B cell (primary cell): ENCODE results near the gene TRAPPC12. TPM values are rescaled to one million over a fixed set of nuclear protein-coding genes. Genes with fewer than 3 reads are reported as not detected.

ENCODE experiments used
- ATAC-seq: fragments of 200-7000 bp; cut with Tn5 transposase; one replicate; pipeline ENCODE4 v1.10.0; 2021; ENCODE audit warnings: low read depth, mild to moderate bottlenecking, moderate number of reproducible peaks, moderate library complexity
- CTCF ChIA-PET: fragments of 350-600 bp; sonication (Branson Sonifier 250); formaldehyde crosslinking; loops from one replicate; lab custom pipeline; 2021; ENCODE audit warnings: antibody characterized with exemption, inconsistent platforms; lab: Charles Lee
- POLR2A ChIA-PET: fragments of 350-600 bp; sonication (Branson Sonifier 250); formaldehyde crosslinking; loops from one replicate; lab custom pipeline; 2021; ENCODE audit warnings: antibody characterized with exemption; lab: Charles Lee
- DNase-seq: peaks from one replicate; pipeline ENCODE4 v3.0.0; 2013
- H2AFZ ChIP-seq: 2 replicates; pipeline ENCODE4 v1.6.1; 2012; ENCODE audit warnings: mild to moderate bottlenecking, low read depth, low read length; ENCODE audit not compliant: insufficient read depth, poor library complexity, severe bottlenecking
- H3K27ac ChIP-seq, 2 donors: 1 replicate in 1 of 2; 2 replicates in 1 of 2; pipeline ENCODE4 v1.5.1; 2012 to 2013; ENCODE audit warnings: low read length in 2 of 2, mild to moderate bottlenecking in 2 of 2, moderate library complexity in 1 of 2
- H3K27me3 ChIP-seq, 4 experiments: fragments of 200-600 bp in 1 of 4; sonication (generic) in 1 of 4; replicated peaks in 1 of 4; 1 replicate in 2 of 4; 2 replicates in 2 of 4; pipeline versions ENCODE4 v1.6.1 to v1.7.0; 2013 to 2016; ENCODE audit warnings: low read length in 3 of 4, mild to moderate bottlenecking in 2 of 4, mixed read lengths in 1 of 4, moderate library complexity in 1 of 4; ENCODE audit not compliant: insufficient read depth in 4 of 4, control insufficient read depth in 3 of 4; ENCODE audit errors: control extremely low read depth in 1 of 4
- H3K36me3 ChIP-seq, 2 experiments: replicated peaks in 1 of 2; 1 replicate in 1 of 2; 2 replicates in 1 of 2; pipeline versions ENCODE4 v1.6.1 to v1.7.1; 2013; ENCODE audit warnings: low read length in 1 of 2; ENCODE audit not compliant: insufficient read depth in 2 of 2, control insufficient read depth in 1 of 2; ENCODE audit errors: control extremely low read depth in 1 of 2, extremely low read depth in 1 of 2
- H3K4me1 ChIP-seq, 2 donors: fragments of 200-600 bp in 1 of 2; sonication (generic) in 1 of 2; 1 replicate in 1 of 2; 2 replicates in 1 of 2; pipeline versions ENCODE4 v1.5.1 to v1.6.1; 2013 to 2017; ENCODE audit warnings: low read length in 2 of 2; ENCODE audit not compliant: control insufficient read depth in 2 of 2, insufficient read depth in 2 of 2
- H3K4me2 ChIP-seq: replicated peaks from 2 replicates; pipeline ENCODE3; 2012; ENCODE audit warnings: mild to moderate bottlenecking, low read depth, low read length; ENCODE audit not compliant: poor library complexity, severe bottlenecking
- H3K4me3 ChIP-seq, 5 experiments: fragments of 200-600 bp in 1 of 5; sonication (generic) in 1 of 5; 1 replicate in 3 of 5; 2 replicates in 2 of 5; pipeline versions ENCODE4 v1.5.1 to v1.7.0; 2011 to 2016; ENCODE audit warnings: low read length in 4 of 5, mild to moderate bottlenecking in 4 of 5, low read depth in 2 of 5, control low read depth in 1 of 5, moderate library complexity in 1 of 5; ENCODE audit not compliant: insufficient read depth in 1 of 5; ENCODE audit errors: control extremely low read depth in 1 of 5, extremely low read depth in 1 of 5
- H3K79me2 ChIP-seq: fragments of 200-600 bp; sonication (generic); one replicate; pipeline ENCODE4 v1.6.0; 2016; ENCODE audit warnings: low read length; ENCODE audit not compliant: control insufficient read depth, insufficient read depth
- H3K9ac ChIP-seq: fragments of 200-600 bp; sonication (generic); 2 replicates; pipeline ENCODE4 v1.6.1; 2017; ENCODE audit warnings: mild to moderate bottlenecking, low read length, moderate library complexity
- H3K9me3 ChIP-seq, 3 donors: one replicate each; pipeline versions ENCODE4 v1.6.1 to v1.7.1; 2013; ENCODE audit warnings: low read length in 2 of 3; ENCODE audit not compliant: control insufficient read depth in 2 of 3, insufficient read depth in 1 of 3; ENCODE audit errors: control extremely low read depth in 1 of 3
- H4K20me1 ChIP-seq: 2 replicates; pipeline ENCODE4 v1.6.0; 2012; ENCODE audit warnings: mild to moderate bottlenecking, low read length; ENCODE audit not compliant: insufficient read depth, control insufficient read depth, poor library complexity, severe bottlenecking
- H3K27ac Mint-ChIP-seq: one replicate; pipeline ENCODE4 v1.8.0; 2021; ENCODE audit warnings: mixed read lengths
- H3K27me3 Mint-ChIP-seq: one replicate; pipeline ENCODE4 v1.8.0; 2021; ENCODE audit warnings: mixed read lengths
- H3K4me1 Mint-ChIP-seq: one replicate; pipeline ENCODE4 v1.8.0; 2021; ENCODE audit warnings: mixed read lengths
- H3K4me3 Mint-ChIP-seq: one replicate; pipeline ENCODE4 v1.8.0; 2021; ENCODE audit warnings: mixed read lengths
- H3K9me3 Mint-ChIP-seq: one replicate; pipeline ENCODE4 v1.8.0; 2022; ENCODE audit warnings: mixed read lengths; ENCODE audit not compliant: insufficient read depth
- EZH2 ChIP-seq: IDR thresholded peaks from 2 replicates; pipeline ENCODE4 v1.6.1; 2012; ENCODE audit warnings: borderline replicate concordance, low read depth, mild to moderate bottlenecking, moderate library complexity, low read length; ENCODE audit not compliant: insufficient read depth, poor library complexity, severe bottlenecking
- WGBS: methylation state at CpG from one replicate; pipeline ENCODE4 v1.1.5; 2013; ENCODE audit warnings: missing lambda C conversion rate; ENCODE audit not compliant: insufficient coverage; 5-methylcytosine and 5-hydroxymethylcytosine counted together
- intact Hi-C: fragments of 100-400 bp; cut with micrococcal nuclease; formaldehyde crosslinking; loops from one replicate; pipeline ENCODE4 v1.10.0; 2022
- polyA plus RNA-seq: library from polyadenylated mRNA; depleted of rRNA; stranded (reverse); fragments of >200 nt; gene quantifications from 2 replicates; pipeline ENCODE4 v1.2.3, GENCODE V29; 2012
- total RNA-seq, 2 donors: library from RNA; stranded (reverse); fragments of 120-200 nt in 1 of 2; gene quantifications; 1 replicate in 1 of 2; 2 replicates in 1 of 2; pipeline versions ENCODE4 v1.2.3 to v1.2.4, GENCODE V29; 2013 to 2022
- TF ChIP-seq, protein P1 (sequence below): fragments of 200-600 bp; IDR thresholded peaks from one replicate; pipeline ENCODE4 v1.8.0; 2022; ENCODE audit warnings: antibody characterized with exemption, mild to moderate bottlenecking

Gene TRAPPC12
- total and polyA plus RNA-seq, 2 donors (not counting 1 experiment from before 2014, with no cell fraction given): 80.9 to 151 TPM

DNA sequence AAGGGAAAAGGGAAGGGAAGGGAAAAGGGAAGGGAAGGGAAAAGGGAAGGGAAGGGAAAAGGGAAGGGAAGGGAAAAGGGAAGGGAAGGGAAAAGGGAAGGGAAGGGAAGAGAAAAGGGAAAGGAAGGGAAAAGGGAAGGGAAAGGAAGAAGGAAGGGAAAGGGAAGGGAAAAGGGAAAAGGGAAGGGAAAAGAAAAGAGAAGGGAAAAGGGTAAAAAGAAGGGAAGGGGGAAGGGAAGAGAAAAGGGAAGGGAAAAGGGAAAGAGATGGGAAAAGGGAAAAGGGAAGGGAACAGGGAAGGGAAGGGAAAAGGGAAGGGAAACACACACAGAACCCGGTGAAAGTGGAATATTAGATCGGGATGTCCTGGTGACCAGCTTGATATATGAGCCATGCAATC is 42.6 kb upstream of the TRAPPC12 start:
- POLR2A ChIA-PET: no interaction called here
- no CpG with 5 or more reads among the region's 2 CpGs for WGBS
- CTCF ChIA-PET: no interaction called here

GRCh38 chr2:3338340-3338739 is 41.2 kb upstream of the TRAPPC12 start:
- H3K9me3 ChIP-seq: peaks cover 0 to 5% (median 0%) of the 10 kb centered on the region in 3 donors
- WGBS: 99% methylated on average over 6 of the region's 10 CpGs
- Mint-ChIP-seq H3K4me3 (no peak overlapping the region), H3K27ac (no peak overlapping the region), H3K27me3 (no peaks in the 10 kb centered on the region), H3K4me1 (no peaks in the 10 kb centered on the region), H3K9me3 (no peaks in the 10 kb centered on the region)
- intact Hi-C loops: no loop called here
- H3K9ac ChIP-seq: no peak overlapping the region
- peaks cover 23% of the 10 kb centered on the region for H3K79me2 ChIP-seq
- H3K4me2 ChIP-seq: no peak overlapping the region
- DNase-seq (no peak), ATAC-seq (no peak)
- no peaks in the 10 kb centered on the region for H3K4me1 ChIP-seq
- ChIA-PET POLR2A (no interaction called here), CTCF (no interaction called here)
- H3K4me3 ChIP-seq: no peak overlapping the region
- no peak overlapping the region for H3K27ac ChIP-seq
- no peaks in the 10 kb centered on the region for H3K27me3 ChIP-seq
- TF ChIP-seq, protein P1, sequence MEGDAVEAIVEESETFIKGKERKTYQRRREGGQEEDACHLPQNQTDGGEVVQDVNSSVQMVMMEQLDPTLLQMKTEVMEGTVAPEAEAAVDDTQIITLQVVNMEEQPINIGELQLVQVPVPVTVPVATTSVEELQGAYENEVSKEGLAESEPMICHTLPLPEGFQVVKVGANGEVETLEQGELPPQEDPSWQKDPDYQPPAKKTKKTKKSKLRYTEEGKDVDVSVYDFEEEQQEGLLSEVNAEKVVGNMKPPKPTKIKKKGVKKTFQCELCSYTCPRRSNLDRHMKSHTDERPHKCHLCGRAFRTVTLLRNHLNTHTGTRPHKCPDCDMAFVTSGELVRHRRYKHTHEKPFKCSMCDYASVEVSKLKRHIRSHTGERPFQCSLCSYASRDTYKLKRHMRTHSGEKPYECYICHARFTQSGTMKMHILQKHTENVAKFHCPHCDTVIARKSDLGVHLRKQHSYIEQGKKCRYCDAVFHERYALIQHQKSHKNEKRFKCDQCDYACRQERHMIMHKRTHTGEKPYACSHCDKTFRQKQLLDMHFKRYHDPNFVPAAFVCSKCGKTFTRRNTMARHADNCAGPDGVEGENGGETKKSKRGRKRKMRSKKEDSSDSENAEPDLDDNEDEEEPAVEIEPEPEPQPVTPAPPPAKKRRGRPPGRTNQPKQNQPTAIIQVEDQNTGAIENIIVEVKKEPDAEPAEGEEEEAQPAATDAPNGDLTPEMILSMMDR: no peak
- TF ChIP-seq EZH2: no peak
- H4K20me1 ChIP-seq: no peaks in the 10 kb centered on the region
- peaks cover 2 to 27% of the 10 kb centered on the region in 2 experiments for H3K36me3 ChIP-seq
- H2AFZ ChIP-seq: no peak overlapping the region

More for the DNA sequence above, 42.6 kb upstream of the TRAPPC12 start:
- H2AFZ ChIP-seq: no peak overlapping the region
- DNase-seq: no peak
- H3K27ac ChIP-seq: no peak overlapping the region
- Mint-ChIP-seq H3K4me3 (no peak overlapping the region), H3K9me3 (no peaks in the 10 kb centered on the region), H3K27me3 (no peaks in the 10 kb centered on the region), H3K4me1 (no peaks in the 10 kb centered on the region), H3K27ac (no peak overlapping the region)
- no peak overlapping the region for H3K9ac ChIP-seq
- H3K27me3 ChIP-seq: no peaks in the 10 kb centered on the region
- no peak for ATAC-seq
- H3K79me2 ChIP-seq: peaks cover 23% of the 10 kb centered on the region
- intact Hi-C loops: no loop called here
- no peak overlapping the region for H3K4me3 ChIP-seq
- H3K36me3 ChIP-seq: peaks cover 2 to 41% of the 10 kb centered on the region in 2 experiments
- TF ChIP-seq, protein P1: no peak
- TF ChIP-seq EZH2: no peak
- H3K4me1 ChIP-seq: no peaks in the 10 kb centered on the region
- no peak overlapping the region for H3K4me2 ChIP-seq
- H3K9me3 ChIP-seq: peaks cover 0 to 5% (median 0%) of the 10 kb centered on the region in 3 donors
- no peaks in the 10 kb centered on the region for H4K20me1 ChIP-seq
